T-helper 1 cell (primary cell): ENCODE data around the gene LIMD2.

Experiments used
- DNase-seq, 5 donors: peaks; one replicate each; pipeline ENCODE4 v3.0.0-alpha.2; 2012 to 2020

Gene LIMD2

GRCh38 chr17:63680700-63681099 lies 19.2 kb downstream of the LIMD2 start:
- DNase-seq: no peak

GRCh38 chr17:63679214-63679613 lies 20.7 kb downstream of the LIMD2 start:
- DNase-seq: no peak

DNA sequence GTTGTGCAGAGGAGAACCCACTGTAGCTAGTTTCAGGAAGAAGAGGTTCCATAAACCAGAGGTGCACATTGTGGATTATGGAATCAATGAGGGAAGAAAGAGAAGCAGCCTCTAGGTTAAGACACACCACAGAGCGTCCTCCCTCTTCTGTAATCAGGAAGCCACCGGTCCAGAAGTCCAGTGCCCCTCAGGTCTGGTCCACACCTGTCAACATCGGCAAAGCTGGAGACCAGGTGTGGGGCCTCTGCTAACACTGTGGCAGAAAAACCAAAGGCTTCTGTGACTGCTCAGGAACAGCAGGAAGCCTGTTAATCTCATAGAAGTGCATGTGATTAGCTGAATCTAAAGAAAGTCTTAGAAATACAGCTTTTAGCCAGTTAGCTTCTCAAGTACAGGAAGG lies 23.3 kb downstream of the LIMD2 start:
- no peak for DNase-seq

DNA sequence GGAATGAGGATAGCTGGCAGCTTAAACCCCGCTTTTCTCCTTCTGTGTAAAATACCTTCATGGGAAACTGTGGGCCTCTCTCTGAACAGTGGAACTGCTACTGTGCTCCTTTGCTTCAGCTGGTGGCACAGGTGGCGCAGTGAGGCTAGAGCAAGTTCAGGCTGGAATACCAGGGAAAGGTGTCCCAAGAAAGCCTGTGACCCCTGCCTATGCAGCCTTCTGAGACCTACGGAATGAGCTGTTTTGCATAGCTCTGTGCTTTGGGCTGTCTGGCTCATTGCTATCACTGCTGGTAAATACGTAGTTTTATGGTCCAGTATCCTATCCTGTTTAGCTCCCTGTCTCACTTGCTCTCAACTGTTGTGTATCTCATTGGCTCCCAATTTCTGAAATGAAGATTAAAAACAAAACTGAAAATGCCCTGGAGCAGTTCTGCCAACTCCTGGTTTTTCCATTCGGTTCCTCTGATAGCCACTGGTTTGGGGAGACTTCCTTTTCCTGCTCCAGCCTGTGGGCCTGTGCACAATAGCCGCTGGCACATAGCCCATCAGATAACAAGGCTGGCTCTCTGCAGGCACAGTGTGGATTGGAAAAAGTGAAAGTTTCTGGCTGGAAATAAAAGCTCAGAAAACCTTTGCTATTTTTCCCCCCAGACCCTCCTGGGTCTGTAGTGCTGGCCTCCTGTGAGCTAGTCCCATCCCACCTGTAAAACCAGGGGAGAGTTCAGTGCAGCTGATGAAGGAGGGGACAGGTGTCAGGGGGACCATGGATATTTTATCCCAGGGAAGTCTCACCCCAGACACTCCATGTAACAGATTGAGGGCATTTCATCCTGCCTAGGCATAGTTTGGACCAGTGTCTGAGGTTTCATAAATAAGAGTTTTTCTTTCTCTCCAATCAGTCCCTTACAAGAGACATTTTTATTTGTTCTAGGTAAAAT lies 24.0 kb downstream of the LIMD2 start:
- no peak for DNase-seq

- no peak for DNase-seq
Measured at GRCh38 chr17:63675231-63675606, 24.7 kb downstream of the LIMD2 start.

DNA sequence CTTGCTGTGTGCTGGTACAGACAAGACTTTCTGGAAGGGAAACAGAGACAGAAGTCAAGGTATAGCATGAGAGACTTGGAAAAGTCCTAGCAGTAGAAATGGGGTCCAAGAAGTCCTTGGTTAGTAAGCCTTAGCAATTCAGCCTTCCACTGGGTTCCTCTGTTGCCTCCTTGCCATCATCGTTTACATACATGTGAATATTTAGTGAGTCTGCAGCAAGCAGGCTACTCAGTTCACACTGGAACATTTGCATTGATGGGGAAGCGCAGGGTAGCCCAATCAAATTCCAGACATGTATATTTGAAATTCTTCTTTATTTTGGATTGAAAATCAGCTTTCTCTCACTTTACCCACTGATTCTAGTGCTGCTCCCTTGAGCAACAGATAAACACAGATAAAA lies 27.1 kb downstream of the LIMD2 start:
- DNase-seq: no peak

DNA sequence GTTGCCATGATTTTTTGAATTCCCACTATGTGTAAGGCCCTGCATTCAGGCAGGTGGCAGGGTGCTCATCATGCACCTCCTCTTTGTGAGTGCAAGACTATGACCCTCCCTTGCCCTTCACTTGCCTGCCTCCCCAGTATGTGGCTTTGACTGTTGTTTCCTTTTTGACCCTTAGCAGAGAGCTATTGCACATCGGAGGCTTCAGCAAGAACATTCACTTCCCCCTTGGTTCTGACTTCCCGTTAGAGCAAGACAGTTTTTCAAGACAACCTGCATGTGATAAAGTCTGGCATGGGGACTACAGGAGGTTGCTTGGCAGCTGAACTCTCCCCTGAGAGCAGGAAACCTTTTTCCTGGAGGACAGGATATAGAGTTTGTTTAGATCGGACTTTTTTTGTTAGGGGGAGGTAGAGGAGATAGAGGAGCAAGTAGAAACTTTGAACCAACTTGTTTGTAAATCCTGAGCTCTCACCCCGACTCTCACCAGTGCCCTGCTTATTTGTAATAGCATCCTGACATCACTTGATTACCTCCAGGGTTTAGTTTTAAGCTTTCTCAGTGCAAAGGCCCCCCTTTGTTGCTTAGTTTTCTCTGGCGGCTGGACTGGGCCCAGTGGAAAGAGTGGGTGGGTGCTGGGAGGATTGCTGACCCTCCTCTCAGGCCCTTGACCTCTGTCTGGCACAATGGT lies 34.3 kb downstream of the LIMD2 start:
- DNase-seq: peak in 1 of 5 donors; percentile 4

- no peak for DNase-seq
Measured at GRCh38 chr17:63659850-63660249, 40.1 kb downstream of the LIMD2 start.

- no peak for DNase-seq
Measured at GRCh38 chr17:63658366-63658765, 41.6 kb downstream of the LIMD2 start.

- DNase-seq: no peak
Measured at GRCh38 chr17:63657786-63658185, 42.1 kb downstream of the LIMD2 start.

- DNase-seq: no peak
Measured at GRCh38 chr17:63653050-63653449, 46.9 kb downstream of the LIMD2 start.

DNA sequence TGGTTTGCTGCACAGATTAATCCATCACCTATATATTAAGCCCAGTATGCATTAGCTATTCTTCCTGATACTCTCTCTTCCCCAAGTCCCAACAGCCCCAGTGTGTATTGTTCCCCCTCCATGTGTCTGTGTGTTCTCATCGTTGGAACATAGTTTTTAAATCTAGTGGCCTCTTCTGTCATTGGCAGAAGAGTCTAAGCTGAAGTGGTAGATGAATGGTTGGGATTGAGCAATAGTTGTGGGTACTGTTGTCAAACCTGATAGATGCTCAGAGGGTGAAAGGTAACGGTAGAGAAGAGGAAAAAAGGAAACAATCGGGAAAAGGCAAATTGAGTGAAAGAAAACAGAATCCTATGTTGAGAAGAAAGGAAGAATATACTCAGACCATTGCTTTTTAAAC lies 47.8 kb downstream of the LIMD2 start:
- DNase-seq: no peak

DNA sequence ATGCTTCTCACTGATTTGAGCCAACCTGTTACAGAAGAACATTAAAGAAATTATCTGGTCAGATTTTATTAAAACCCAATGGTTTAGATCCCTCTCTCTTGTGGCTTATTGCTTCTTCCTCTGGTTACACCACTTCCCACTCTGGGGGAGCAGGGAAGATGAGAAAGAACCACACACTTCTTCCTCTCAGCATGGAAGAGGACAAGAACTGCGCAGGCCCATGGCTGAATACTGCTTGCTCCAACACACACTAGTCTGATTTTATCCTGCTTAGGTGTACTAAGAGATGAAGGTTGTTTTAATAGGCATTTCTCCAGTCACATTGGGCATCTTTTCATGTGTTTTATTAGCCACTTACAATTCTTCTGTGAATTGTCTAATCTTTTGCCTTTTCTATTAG lies 50.1 kb downstream of the LIMD2 start:
- no peak for DNase-seq

- DNase-seq: no peak
Measured at GRCh38 chr17:63647936-63648335, 52.0 kb downstream of the LIMD2 start.

- DNase-seq: no peak
Measured at GRCh38 chr17:63647065-63647725, 52.7 kb downstream of the LIMD2 start.

- DNase-seq: no peak
Measured at GRCh38 chr17:63646488-63646806, 53.5 kb downstream of the LIMD2 start.
